22Rv1 (cell line): Measurements from ENCODE around the gene ARHGEF38.

Source experiments
- CTCF ChIP-seq: fragments of 450-650 bp; IDR thresholded peaks from 2 replicates; pipeline ENCODE4 v1.5.1; 2017; ENCODE audit warnings: mild to moderate bottlenecking
- ZFX ChIP-seq: fragments of 450-650 bp; IDR thresholded peaks from 2 replicates; pipeline ENCODE4 v1.6.1; 2017; ENCODE audit warnings: antibody characterized with exemption, borderline replicate concordance

- TF ChIP-seq CTCF (no peak), ZFX (no peak)
These were observed 160.3 kb downstream of the ARHGEF38 start for GRCh38 chr4:105712766-105713165.
